HG03558 (cell line): Measurements from ENCODE around the gene SND1.
"Not testable (repeated sequence)": the region's sequence is repeated elsewhere in the genome, so short reads cannot be mapped to it uniquely, and the experiment has no call there.

Source experiments
- ATAC-seq: cut with Tn5 transposase; IDR thresholded peaks from one replicate; pipeline ENCODE4 v1.9.1; 2021; ENCODE audit warnings: moderate number of reproducible peaks; ENCODE audit not compliant: unreplicated experiment; ENCODE audit errors: extremely low read depth

Gene SND1

DNA sequence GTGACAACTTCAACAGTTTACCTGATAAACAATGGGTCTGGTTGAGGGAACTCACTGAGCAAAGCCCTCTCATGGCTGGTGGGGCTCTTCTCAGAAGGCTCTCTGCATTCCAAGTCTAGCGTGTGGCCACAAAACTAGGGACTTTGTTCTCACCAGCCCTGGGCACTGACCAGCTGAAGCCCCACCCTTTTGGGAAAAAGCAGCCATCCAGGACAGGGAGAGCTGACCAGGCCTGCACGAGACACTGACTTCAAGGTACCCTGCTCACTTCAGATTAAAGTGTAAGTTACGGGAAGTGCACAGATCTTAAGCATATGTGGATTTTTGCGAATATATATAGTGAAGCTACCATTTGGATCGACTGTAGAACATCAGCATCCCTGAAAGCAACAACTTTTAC is 446.6 kb downstream of the SND1 start:
- ATAC-seq, result no peak

DNA sequence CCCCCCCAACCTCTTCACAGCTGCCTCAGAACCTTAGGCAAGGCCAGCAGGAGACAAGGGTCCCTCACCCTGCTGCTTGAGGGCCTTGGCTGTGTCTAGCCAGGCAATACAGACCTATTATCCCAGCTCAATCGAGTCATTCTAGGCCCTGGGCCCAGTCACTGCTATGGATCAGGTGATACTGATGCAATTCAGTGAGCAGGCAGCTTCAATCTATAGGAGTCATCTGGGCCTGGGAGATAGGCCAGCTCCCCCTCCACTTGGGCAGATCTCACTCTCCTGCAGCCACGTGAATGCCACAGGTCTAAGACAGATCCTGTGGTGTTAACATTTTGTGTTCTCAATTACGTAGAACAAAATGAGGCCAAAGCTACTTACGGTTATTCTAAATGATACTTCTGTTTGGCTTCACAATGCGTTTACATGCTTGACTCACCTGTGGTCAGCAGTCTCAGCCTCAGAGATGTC is 447.2 kb downstream of the SND1 start:
- no peak for ATAC-seq

DNA sequence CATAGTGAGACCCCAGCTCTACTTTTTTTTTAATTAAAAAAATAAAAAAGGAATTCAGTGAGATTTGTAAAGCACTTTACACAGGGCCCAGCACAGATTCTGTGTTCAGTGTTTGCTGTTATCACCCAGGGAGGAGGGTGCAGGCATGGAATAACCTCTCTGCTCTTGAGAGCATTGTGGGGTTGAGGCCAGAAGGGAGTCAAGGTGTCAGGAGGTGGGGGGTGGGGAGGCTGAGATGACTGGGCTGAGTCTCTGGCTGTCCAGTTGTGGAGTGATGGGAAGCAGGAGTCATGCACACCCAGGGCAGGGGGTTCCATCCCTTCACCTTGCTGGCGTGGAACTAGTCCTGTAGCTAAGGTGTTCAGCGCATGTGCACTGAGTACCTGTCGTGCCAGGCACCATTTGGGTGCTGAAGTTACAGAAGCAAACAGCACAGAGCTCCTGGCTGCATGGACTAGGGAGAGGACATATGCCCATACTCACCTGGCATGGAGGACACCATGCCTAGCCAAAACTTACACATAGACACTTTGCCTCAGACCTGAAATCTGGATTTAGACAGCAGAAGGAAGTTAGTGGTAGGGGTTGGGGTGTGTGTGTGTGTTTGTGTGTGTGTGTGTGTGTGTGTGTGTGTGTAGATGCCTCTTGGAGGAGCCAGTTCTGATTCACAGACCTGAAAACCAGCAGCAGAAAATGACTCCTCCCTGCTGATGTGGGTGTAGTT is 448.4 kb downstream of the SND1 start:
- no peak for ATAC-seq

DNA sequence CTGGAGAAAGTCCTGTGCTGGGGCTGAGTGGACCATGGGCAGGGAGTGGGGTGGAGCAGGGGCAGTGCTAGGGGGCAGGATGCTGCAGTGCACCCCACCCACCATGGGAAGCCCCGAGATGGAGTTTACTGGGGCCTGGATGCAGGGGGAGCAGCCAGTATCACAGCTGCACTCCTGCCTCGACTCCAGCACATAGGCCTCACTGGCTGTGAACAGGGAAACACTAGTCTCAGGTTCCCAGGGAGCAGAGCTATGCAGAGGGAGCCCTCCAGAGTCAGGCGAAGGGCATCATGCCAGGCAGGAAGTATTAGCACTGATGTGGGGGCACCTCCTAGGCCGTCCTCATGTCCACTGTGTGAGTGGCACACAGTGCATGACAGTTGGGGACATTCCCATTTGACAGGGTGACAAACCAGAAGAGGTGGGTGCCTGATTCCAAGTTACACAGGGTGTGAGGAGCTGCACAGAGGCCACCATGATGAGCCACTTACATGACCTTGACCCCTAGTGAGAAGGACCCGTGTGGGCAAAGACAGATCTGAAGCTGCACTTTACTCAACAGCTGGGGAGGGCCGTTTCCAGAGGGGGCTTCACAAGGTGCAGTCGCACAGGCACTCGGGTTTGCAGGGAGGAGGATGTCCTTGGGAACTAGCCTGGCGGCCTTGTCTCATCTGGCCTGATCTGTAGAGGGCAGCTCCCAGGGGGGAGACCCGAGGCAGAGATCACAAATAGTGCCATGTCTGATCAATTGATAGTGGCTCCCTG is 449.1 kb downstream of the SND1 start:
- no peak for ATAC-seq

DNA sequence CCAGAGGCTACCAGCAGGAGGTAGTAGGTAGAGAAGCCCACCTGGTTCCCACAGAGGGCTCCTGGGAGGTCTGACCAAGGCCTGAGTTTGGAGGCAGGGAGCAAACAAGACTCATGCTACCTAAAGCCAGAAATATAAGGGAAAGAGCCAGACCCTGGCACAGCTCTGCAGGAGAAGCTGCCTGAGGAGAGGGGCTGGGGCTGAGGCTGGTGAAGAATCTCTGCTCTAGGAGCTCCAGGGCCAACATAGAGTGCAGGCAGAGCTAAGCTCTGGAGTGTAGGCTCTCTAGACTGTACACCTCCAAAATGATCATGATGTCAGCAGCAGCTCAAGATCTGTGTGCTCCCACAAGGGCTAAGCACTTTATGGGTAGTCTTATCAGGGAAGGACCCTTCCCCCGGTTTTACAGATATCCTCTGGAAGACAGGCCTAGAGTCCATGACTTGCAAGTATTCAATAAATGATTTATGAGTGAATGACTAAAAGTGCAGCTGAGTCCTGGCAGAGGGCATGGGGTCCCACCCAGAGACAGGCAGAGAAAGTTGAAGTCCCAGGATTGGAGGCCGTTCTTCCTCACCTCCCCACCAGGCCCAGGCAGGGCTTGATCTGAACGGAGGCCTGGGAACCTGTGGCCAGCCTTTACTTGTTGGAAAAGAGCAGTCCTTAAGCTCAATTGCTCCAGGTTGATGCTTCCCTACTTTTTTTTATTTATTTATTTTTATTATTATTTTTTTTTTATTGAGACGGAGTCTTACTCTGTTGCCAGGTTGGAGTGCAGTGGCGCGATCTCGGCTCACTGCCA is 450.7 kb downstream of the SND1 start:
- ATAC-seq, result no peak

DNA sequence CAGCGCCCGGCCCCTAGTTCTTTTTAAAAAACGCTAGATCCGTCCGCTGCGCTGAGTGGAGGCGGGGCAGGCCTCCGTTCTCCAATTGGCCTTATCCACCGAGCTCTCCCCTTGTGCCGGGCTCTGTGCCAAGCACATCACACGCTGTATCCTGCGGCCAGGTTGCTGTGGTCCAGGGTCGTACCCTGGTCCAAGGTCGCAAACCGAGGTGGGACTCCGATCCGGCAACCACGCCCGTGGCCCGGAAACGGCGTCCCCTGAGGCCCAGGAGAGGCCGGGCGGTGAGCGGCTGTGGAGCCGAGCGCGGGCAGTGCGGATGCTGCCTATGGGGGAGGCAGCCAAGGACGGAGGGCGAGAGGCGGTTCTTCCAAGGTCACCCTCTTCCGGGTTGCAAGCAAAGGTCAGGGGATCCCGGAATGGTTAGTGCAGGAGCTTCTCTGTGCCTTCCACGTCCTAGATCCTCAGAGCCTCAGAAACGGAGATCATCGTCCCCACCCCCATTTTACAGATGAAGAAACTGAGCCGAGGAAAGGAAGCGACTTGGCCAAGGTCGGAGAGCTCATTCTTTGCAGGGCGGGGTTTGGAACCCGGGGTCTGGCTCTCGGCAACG is 451.6 kb downstream of the SND1 start:
- ATAC-seq, result no peak

DNA sequence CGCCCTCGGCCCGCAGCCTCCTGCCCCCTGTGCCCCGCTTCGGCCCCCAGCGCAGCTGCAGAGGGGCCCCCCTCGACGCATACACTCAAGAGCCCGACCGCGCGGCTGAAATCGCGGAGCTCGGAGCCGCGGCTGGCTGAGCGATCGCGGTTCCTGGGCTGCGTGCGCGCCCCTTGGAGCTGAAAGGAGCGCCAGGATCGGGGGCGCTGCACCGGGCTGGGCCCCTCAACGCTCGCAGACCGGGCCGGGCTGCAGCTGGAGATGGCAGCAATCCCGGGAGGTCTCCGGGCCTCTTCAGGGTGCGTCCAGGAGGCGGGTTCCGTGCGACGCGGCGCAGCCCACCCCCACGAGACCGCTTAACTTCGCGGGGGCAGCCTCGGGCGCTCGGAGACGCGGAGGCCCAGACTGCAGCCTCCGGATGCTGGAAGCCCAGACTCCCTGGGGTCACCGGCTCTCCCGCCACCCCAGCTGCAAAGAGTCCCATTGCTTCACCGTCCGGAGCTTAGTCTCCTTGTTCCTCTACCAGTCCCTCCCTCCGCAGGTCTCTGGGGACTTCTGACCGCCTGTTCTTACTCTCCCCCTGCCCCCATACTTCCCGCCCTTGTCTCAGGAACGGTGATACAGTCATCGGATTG is 452.2 kb downstream of the SND1 start:
- no peak for ATAC-seq

DNA sequence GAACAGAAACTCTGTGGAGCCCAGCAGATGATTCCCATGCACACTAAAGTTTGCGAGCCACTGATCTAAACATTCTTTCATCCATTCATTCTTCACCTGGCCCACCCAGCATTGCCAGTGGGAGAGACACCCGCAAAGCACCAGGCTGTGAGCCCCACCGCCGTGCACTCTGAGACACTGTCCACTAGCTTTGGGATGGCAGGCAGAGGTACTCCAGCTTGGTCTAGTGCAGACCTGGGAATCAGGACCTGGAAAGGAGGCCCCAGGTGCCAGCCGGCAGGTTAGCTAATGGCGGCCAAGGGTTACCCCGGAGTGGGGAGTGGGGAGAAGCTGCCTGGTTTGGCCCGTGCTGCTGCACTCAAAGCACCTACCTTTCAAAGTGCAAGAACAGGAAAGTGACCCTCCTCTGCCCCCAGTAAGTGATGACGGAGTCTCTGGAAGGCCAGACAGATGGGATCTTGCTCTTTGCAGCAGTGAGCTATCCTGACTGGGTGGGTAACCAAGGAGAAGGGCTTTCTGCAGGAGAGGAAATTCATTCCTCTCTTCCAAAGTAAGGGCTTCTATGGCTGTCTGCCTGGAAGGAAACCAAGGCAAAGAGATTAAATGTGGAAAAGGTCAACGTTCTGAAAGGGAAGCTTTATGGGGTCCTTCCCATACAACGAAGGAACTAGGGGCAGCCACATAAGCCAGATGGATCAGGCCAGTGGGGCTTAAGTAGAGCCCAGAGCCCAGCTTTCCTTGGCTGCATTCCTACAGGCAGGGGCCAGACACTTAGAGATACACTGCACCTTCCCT is 453.4 kb downstream of the SND1 start:
- no peak for ATAC-seq

DNA sequence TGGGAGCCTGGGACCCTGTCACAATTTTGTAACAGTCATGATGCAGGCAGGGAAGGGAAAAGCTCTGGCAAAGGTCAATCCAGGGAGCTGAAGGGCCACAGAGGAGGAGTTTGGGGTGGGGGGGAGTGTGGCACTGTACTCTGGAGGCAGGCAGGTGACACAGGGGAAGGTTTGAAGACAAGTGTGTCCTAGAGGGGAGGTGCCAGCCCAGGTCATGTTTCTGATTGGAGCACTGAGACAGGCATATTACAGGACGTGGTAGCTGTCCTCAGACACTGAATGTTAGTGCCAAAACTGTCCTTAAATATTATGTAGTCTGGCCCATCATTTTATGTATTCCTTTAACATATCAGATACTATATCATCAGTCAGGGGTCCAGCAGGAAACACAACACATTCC is 454.8 kb downstream of the SND1 start:
- ATAC-seq, result no peak

DNA sequence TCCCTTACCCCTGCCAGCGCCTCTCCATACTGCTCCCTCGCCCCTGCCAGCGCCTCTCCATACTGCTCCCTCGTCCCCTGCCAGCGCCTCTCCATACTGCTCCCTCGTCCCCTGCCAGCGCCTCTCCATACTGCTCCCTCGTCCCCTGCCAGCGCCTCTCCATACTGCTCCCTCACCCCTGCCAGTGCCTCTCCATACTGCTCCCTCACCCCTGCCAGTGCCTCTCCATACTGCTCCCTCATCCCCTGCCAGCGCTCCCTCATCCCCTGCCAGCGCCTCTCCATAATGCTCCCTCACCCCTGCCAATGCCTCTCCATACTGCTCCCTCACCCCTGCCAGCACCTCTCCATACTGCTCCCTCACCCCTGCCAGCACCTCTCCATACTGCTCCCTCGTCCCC is 455.5 kb downstream of the SND1 start:
- ATAC-seq, result not testable (repeated sequence)

DNA sequence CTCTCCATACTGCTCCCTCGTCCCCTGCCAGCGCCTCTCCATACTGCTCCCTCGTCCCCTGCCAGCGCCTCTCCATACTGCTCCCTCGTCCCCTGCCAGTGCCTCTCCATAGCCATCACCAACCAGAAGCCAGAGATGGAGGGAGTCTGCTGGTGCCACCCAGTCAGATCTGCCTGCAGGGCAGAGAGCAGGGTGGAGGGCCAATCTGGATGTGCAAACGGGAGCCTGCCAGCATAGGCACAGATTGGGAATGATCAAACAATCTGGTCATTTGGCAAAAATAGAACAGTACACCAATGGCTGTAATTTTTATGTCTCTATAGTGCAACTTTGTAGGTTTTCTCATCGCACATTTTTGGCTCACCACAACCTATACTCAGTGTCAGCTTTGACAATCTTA is 456.1 kb downstream of the SND1 start:
- ATAC-seq, result no peak

DNA sequence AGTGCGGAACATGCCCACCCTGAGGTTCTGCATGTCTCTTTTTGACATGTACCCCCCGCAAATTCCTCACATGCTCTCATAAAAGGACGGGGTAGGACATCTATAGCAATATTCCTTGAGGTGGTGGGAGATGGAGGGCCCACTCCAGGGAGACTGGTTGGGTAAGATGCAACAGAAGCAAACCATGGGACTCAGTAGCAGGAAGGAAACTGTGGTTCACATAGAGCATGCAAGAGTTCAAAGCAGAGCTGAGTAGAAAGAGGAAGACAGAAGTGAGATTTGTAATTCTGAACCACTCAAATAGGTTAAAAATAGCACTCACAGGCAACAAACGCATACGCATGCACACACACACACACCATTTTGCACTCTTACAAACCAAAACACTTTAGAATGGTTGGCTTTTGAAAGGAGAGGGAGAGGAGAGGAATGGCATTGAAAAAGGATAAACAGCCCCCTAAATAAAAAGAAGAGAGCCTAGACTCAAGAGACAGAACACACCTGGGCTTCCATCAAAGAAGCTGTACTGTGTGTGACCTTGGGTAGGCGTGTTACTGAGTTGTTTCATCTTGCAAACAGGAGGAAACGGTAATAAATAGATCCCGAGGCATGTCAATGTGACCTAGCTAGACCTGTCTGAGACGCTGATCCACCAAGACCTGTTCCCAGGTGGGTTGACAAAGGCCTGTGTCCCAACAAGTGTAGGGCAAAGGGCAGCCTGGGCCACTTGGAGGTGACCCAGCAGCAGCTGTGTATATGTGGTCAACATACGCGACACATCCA is 456.8 kb downstream of the SND1 start:
- ATAC-seq, result peak; percentile 81

DNA sequence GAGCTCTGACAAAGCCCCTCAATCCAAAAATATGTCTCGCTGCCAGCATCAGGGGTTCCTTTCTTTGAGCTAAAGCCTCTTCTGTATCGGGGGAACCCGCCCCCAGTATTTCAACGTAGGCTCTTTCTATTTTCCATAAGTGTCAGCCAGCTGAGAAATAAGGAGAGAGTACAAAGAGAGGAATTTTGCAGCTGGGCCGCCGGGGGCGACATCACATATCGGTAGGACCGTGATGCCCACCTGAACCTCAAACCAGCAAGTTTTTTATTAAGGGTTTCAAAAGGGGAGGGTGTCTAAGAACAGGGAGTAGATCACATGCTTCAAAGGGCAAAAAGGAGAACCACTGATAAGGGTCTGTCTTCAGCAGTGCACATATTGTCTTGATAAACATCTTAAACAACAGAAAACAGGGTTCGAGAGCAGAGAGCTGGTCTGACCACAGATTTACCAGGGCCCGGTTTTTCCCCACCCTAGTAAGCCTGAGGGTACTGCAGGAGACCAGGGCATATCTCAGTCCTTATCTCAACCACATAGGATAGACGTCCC is 457.5 kb downstream of the SND1 start:
- ATAC-seq, result not testable (repeated sequence)

DNA sequence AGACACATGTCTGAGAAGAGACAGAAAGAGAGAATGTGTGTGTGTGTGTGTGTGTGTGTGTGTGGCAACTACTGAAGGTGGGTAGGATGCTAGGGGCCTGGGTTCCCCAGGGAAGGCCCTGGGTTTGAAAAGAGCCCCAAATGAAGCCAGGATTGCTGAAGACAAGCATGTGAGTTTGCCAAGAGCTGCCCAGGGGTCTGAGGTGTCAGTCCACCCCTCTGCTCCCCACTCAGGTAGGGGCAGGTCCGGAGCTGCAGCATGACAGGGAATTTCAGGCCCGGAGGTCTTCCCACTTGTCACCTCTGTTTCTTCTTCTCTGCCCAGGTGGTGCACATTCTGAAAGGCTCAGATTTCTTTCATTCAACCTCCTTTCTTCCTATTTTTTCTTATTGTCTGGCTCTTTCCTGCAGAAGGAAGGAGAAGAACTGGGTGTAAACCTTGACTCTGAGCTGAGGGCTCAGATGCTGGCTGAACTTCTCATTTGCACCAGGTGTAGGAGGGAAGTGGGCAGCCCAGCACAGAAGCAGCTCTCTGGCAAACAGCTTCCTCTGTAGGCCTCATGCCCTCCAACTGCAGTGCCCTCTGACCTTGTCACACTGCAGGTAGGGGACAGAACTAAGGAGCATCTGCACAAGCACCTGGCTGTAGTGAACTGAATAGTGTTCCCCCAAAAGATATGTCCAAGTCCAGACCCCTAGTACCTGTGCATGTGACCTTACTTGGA is 458.8 kb downstream of the SND1 start:
- no peak for ATAC-seq

DNA sequence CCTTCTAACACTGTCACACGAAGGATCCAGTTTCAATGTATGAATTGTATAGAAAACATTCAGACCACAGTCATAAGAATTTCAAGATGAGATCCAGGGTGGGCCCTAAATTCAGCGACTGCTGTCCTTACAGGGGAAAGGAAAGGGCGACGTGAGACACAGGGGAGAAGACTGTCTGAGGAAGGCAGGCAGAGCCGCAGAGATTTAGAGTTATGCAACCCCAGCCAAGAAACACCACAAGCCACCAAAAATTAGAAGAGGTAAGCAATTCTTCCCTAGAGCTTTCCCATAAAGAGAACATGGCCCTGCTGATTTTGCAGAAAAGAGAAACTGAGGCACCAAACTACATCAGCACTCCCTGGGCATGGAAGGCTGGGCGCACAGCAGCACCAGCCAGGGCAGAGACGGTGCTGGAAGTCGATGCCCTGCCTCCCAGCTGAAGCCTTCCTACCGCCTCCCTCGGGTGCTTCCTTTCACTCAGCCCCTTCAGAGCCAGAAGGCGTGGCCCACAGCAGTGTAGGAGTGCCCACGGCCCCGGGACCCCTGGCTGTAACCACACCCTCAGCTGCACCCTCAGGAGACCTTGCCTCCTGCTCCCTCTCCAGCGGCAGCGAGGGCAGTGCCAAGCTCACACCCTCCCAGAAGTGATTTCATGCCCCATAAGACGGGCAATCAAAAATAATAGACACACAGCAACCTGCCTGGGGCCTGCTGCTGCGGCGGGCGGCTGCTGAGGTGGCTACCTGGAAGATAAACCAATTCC is 460.2 kb downstream of the SND1 start:
- ATAC-seq, result no peak

DNA sequence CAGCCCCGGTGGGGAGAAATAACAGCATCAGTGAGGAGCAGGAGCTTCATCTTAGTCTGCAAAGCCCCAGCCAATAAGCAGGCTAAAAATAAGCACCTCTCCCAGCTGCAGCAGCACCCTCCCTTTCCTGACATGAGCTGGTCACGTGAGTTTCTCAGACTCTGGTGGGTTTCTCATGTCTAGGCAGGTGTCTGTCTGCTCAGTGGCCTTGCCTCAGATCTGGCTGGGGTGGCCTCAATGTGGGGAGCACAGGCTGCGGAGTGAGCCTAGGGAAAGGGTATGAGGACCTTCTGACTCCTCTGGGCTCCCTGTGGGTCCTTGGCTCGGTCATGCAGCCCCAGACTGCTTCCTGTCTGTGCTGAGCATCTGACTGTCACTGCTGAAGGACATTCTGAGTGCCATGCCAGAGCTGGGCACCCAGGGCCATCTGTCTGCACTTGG is 460.8 kb downstream of the SND1 start:
- no peak for ATAC-seq

DNA sequence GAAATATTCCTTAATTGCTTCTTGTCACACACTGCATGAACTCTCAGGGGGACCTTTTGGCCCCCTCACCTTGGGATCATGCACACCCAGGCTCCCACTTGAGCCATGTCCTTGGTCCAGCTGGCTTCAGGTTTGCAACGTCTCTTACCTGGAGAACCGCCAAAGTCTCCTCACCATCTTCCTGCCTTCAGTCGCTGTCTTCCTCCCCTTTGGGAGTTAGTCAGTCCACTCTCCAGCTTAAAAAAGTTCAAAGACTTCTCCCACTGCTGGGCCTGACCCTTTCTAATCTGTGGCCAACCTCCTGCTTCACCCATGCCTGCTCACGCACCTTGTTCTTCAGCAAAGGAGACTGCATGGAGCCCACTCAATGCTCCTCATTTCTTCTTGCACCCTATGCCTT is 461.8 kb downstream of the SND1 start:
- no peak for ATAC-seq
